SK-N-SH (cell line): Measurements from ENCODE around the gene ARHGAP6. TPM values are rescaled to one million over a fixed set of nuclear protein-coding genes. Genes with fewer than 3 reads are reported as not detected.

Experiments used
- CTCF ChIA-PET: fragments of 300-600, 350-600 bp; formaldehyde crosslinking; extraction: SDS; loops from one replicate; lab custom pipeline; 2021; lab: Yijun Ruan, JAX
- POLR2A ChIA-PET: fragments of 350-600 bp; sonication (Branson Sonifier 250); formaldehyde crosslinking; extraction: SDS; loops from one replicate; lab custom pipeline; 2020; ENCODE audit warnings: antibody characterized with exemption, inconsistent platforms; lab: Yijun Ruan, JAX
- DNase-seq: peaks from one replicate; pipeline ENCODE4 v3.0.0; 2012
- H2AFZ ChIP-seq: fragments of 200-600 bp; sonication (generic); 2 replicates; pipeline ENCODE4 v1.8.1; 2016; ENCODE audit warnings: antibody characterized with exemption, mild to moderate bottlenecking, low read depth
- H3F3A ChIP-seq: fragments of 200-600 bp; sonication (generic); replicated peaks from 2 replicates; pipeline ENCODE3; 2016; ENCODE audit warnings: antibody characterized with exemption, mild to moderate bottlenecking; ENCODE audit not compliant: insufficient read depth
- H3K27ac ChIP-seq, 2 experiments: fragments of 200-500 bp in 1 of 2; fragments of 200-600 bp in 1 of 2; sonication (Bioruptor generic) in 1 of 2; sonication (generic), shearing (Covaris generic) in 1 of 2; 2 replicates each; pipeline versions ENCODE4 v1.5.1 to v1.6.1; 2014 to 2016; ENCODE audit warnings: low read depth in 2 of 2, inconsistent platforms in 1 of 2, low read length in 1 of 2, mild to moderate bottlenecking in 1 of 2, mixed read lengths in 1 of 2
- H3K27me3 ChIP-seq: fragments of 200-600 bp; sonication (generic), shearing (Covaris generic); 2 replicates; pipeline ENCODE4 v1.6.1; 2016; ENCODE audit warnings: mixed run types; ENCODE audit not compliant: insufficient read depth
- H3K36me3 ChIP-seq, 2 experiments: fragments of 200-500 bp in 1 of 2; fragments of 200-600 bp in 1 of 2; sonication (Bioruptor generic) in 1 of 2; sonication (generic) in 1 of 2; replicated peaks in 1 of 2; 2 replicates each; pipeline versions ENCODE3 to v1.5.1; 2014 to 2016; ENCODE audit warnings: low read length in 1 of 2, mild to moderate bottlenecking in 1 of 2; ENCODE audit not compliant: insufficient read depth in 2 of 2, control insufficient read depth in 1 of 2
- H3K4me1 ChIP-seq, 2 experiments: fragments of 200-500 bp in 1 of 2; fragments of 200-600 bp in 1 of 2; sonication (Bioruptor generic) in 1 of 2; sonication (generic), shearing (Covaris generic) in 1 of 2; 2 replicates each; pipeline versions ENCODE4 v1.5.1 to v1.6.1; 2014 to 2016; ENCODE audit warnings: low read depth in 1 of 2, low read length in 1 of 2, mixed run types in 1 of 2; ENCODE audit not compliant: insufficient read depth in 2 of 2, control insufficient read depth in 1 of 2
- H3K4me2 ChIP-seq: fragments of 200-600 bp; sonication (generic), shearing (Covaris generic); 2 replicates; pipeline ENCODE4 v1.6.1; 2017; ENCODE audit warnings: mixed run types
- H3K4me3 ChIP-seq, 2 experiments: fragments of 200-500 bp in 1 of 2; fragments of 200-600 bp in 1 of 2; sonication (Bioruptor generic) in 1 of 2; sonication (generic), shearing (Covaris generic) in 1 of 2; 2 replicates each; pipeline versions ENCODE4 v1.5.1 to v1.8.1; 2014 to 2016; ENCODE audit warnings: low read depth in 2 of 2, inconsistent platforms in 1 of 2, low read length in 1 of 2, mild to moderate bottlenecking in 1 of 2, mixed read lengths in 1 of 2, moderate library complexity in 1 of 2
- H3K79me2 ChIP-seq: fragments of 200-600 bp; sonication (generic); 2 replicates; pipeline ENCODE4 v1.8.1; 2017; ENCODE audit warnings: mild to moderate bottlenecking; ENCODE audit not compliant: insufficient read depth
- H3K9ac ChIP-seq: fragments of 200-600 bp; sonication (generic); 2 replicates; pipeline ENCODE4 v1.6.1; 2017; ENCODE audit warnings: mixed run types
- H3K9me2 ChIP-seq: fragments of 200-600 bp; sonication (generic); 2 replicates; pipeline ENCODE4 v1.6.1; 2017; ENCODE audit warnings: mixed run types
- H3K9me3 ChIP-seq: fragments of 200-600 bp; sonication (generic); 2 replicates; pipeline ENCODE4 v1.6.1; 2017; ENCODE audit warnings: mixed run types, mild to moderate bottlenecking, moderate library complexity
- H4K20me1 ChIP-seq: fragments of 200-600 bp; sonication (generic); 2 replicates; pipeline ENCODE4 v1.6.1; 2017; ENCODE audit warnings: mild to moderate bottlenecking, mixed run types; ENCODE audit not compliant: insufficient read depth
- CTCF ChIP-seq: fragments of 200-600 bp; sonication (generic); IDR thresholded peaks from 2 replicates; pipeline ENCODE4 v1.6.1; 2017; ENCODE audit warnings: antibody characterized with exemption, mild to moderate bottlenecking, moderate library complexity
- EP300 ChIP-seq, 2 experiments: IDR thresholded peaks; 2 replicates each; pipeline versions ENCODE4 v1.4.0 to v1.6.1; 2012; ENCODE audit warnings: borderline replicate concordance in 1 of 2, low read depth in 1 of 2, low read length in 1 of 2
- EZH2phosphoT487 ChIP-seq: fragments of 200-600 bp; sonication (generic); IDR thresholded peaks from 2 replicates; pipeline ENCODE4 v1.6.1; 2017; ENCODE audit warnings: low read depth, mixed run types, mild to moderate bottlenecking, antibody characterized with exemption, moderate library complexity, borderline replicate concordance
- GABPA ChIP-seq: IDR thresholded peaks from 2 replicates; pipeline ENCODE4 v1.4.0; 2012; ENCODE audit warnings: low read depth, mild to moderate bottlenecking
- GATA2 ChIP-seq: sonication (generic); formaldehyde crosslinking; IDR thresholded peaks from 2 replicates; pipeline ENCODE4 v1.5.0; 2020; ENCODE audit warnings: mild to moderate bottlenecking, missing genetic modification reagents
- IRF3 ChIP-seq: fragments of 150-350 bp; IDR thresholded peaks from 2 replicates; pipeline ENCODE4 v1.6.1; 2016; ENCODE audit warnings: mild to moderate bottlenecking, low read depth, low read length
- MAX ChIP-seq: IDR thresholded peaks from 2 replicates; pipeline ENCODE4 v1.4.0; 2012; ENCODE audit warnings: low read depth
- MXI1 ChIP-seq: IDR thresholded peaks from 2 replicates; pipeline ENCODE4 v1.6.1; 2012; ENCODE audit warnings: mild to moderate bottlenecking, low read depth, low read length, improper control_type of control experiment
- NRF1 ChIP-seq: IDR thresholded peaks from 2 replicates; pipeline ENCODE4 v1.6.1; 2012; ENCODE audit warnings: low read depth, mild to moderate bottlenecking, low read length
- PBX3 ChIP-seq: IDR thresholded peaks from 2 replicates; pipeline ENCODE4; 2012
- POLR2AphosphoS5 ChIP-seq: IDR thresholded peaks from 2 replicates; pipeline ENCODE4 v1.6.1; 2012; ENCODE audit warnings: low read depth, low read length
- RAD21 ChIP-seq: IDR thresholded peaks from 2 replicates; pipeline ENCODE4 v1.6.1; 2012; ENCODE audit warnings: mild to moderate bottlenecking, low read length
- RCOR1 ChIP-seq: fragments of 150-350 bp; IDR thresholded peaks from 2 replicates; pipeline ENCODE4 v1.6.1; 2017; ENCODE audit warnings: antibody characterized with exemption, low read length
- RFX5 ChIP-seq: IDR thresholded peaks from 2 replicates; pipeline ENCODE4 v1.6.1; 2012; ENCODE audit warnings: mild to moderate bottlenecking, improper control_type of control experiment, low read length
- SIN3A ChIP-seq: IDR thresholded peaks from 2 replicates; pipeline ENCODE4 v1.6.1; 2012; ENCODE audit warnings: low read depth, mild to moderate bottlenecking, low read length, moderate library complexity, borderline replicate concordance
- TCF12 ChIP-seq: IDR thresholded peaks from 2 replicates; pipeline ENCODE4 v1.4.0; 2012
- TEAD4 ChIP-seq: IDR thresholded peaks from 2 replicates; pipeline ENCODE4 v1.4.0; 2012; ENCODE audit warnings: mild to moderate bottlenecking, borderline replicate concordance; ENCODE audit not compliant: insufficient read depth
- USF1 ChIP-seq: IDR thresholded peaks from 2 replicates; pipeline ENCODE4 v1.4.0; 2012; ENCODE audit warnings: low read depth, borderline replicate concordance
- YY1 ChIP-seq: IDR thresholded peaks from 2 replicates; pipeline ENCODE4 v1.4.0; 2012; ENCODE audit warnings: low read depth, mild to moderate bottlenecking
- ZBTB33 ChIP-seq: IDR thresholded peaks from 2 replicates; pipeline ENCODE4 v1.4.0; 2012; ENCODE audit warnings: low read depth, borderline replicate concordance
- WGBS: methylation state at CpG from one replicate; pipeline ENCODE4 v1.1.6; 2017; ENCODE audit warnings: low lambda C conversion rate; 5-methylcytosine and 5-hydroxymethylcytosine counted together
- polyA plus RNA-seq, 3 experiments: library from polyadenylated mRNA; depleted of rRNA; stranded (reverse); fragments of >200 nt; gene quantifications; 2 replicates each; pipeline ENCODE4 v1.2.3, GENCODE V29; 2012

The ARHGAP6 gene
- polyA plus RNA-seq, 1 of the 3 experiments (the other 2 are of a cell fraction) = 0.16 TPM

GRCh38 chrX:11553594-11553993, 112.1 kb downstream of the ARHGAP6 start:
- no peak overlapping the region for H3K27ac ChIP-seq
- no peak overlapping the region for H3K9ac ChIP-seq
- no peaks in the 10 kb centered on the region for H3K9me3 ChIP-seq
- TF ChIP-seq PBX3 (no peak), YY1 (no peak), GABPA (no peak), CTCF (no peak), EZH2phosphoT487 (no peak), GATA2 (CRISPR knock-in tag) (no peak), USF1 (no peak), TEAD4 (no peak), NRF1 (no peak), IRF3 (no peak), RFX5 (no peak)
- TF ChIP-seq, all 33 proteins: peak for 0
- no peaks in the 10 kb centered on the region for H3K4me1 ChIP-seq
- ChIA-PET CTCF (no interaction called here), POLR2A (no interaction called here)
- no peaks in the 10 kb centered on the region for H3K27me3 ChIP-seq
- H3F3A ChIP-seq = no peaks in the 10 kb centered on the region
- H4K20me1 ChIP-seq = no peaks in the 10 kb centered on the region
- H3K79me2 ChIP-seq = no peaks in the 10 kb centered on the region
- H3K4me3 ChIP-seq = no peak overlapping the region
- whole genome bisulfite sequencing = 23% methylated on average over 1 of the region's 1 CpG
- H3K36me3 ChIP-seq = no peaks in the 10 kb centered on the region
- no peak for DNase-seq
- H2AFZ ChIP-seq = no peak overlapping the region
- no peaks in the 10 kb centered on the region for H3K9me2 ChIP-seq
- no peak overlapping the region for H3K4me2 ChIP-seq

- H2AFZ ChIP-seq = no peak overlapping the region
- H3K79me2 ChIP-seq = no peaks in the 10 kb centered on the region
- no peaks in the 10 kb centered on the region for H3F3A ChIP-seq
- no peaks in the 10 kb centered on the region for H4K20me1 ChIP-seq
- no peak overlapping the region for H3K27ac ChIP-seq
- H3K9me2 ChIP-seq = no peaks in the 10 kb centered on the region
- ChIA-PET POLR2A (no interaction called here), CTCF (no interaction called here)
- no peak for TF ChIP-seq SIN3A
- no peak for TF ChIP-seq MXI1
- TF ChIP-seq RCOR1 = no peak
- TF ChIP-seq PBX3 = no peak
- TF ChIP-seq POLR2AphosphoS5 = no peak
- TF ChIP-seq ZBTB33 = no peak
- TF ChIP-seq RAD21 = no peak
- no peak for TF ChIP-seq MAX
- no peak for TF ChIP-seq TCF12
- no peak for TF ChIP-seq EP300 (IDR thresholded peaks at IDR 0.05; ENCODE audit: borderline replicate concordance in 1 of 2, low read depth in 1 of 2, low read length in 1 of 2)
- H3K27me3 ChIP-seq = no peaks in the 10 kb centered on the region
- H3K36me3 ChIP-seq = no peaks in the 10 kb centered on the region
- H3K9me3 ChIP-seq = no peaks in the 10 kb centered on the region
- DNase-seq = no peak
- H3K9ac ChIP-seq = no peak overlapping the region
- no peak overlapping the region for H3K4me3 ChIP-seq
- H3K4me2 ChIP-seq = no peak overlapping the region
- 39% methylated on average over 1 of the region's 1 CpG for WGBS
- no peaks in the 10 kb centered on the region for H3K4me1 ChIP-seq
Observed at GRCh38 chrX:11551151-11551550, 114.6 kb downstream of the ARHGAP6 start.
